Esophagus squamous epithelium (tissue), 5 donors: Measurements from ENCODE around the gene KIAA0408. TPM values are rescaled to one million over a fixed set of nuclear protein-coding genes. Genes with fewer than 3 reads are reported as not detected.

Experiments
- DNase-seq: peaks from one replicate; lab custom pipeline; 2025; lab: John Stamatoyannopoulos, UW
- H3K27ac ChIP-seq, 4 donors: fragments of 200-600 bp; sonication (generic); one replicate each; pipeline ENCODE4 v1.5.1; 2016 to 2019; ENCODE audit warnings: mild to moderate bottlenecking in 1 of 4
- H3K27me3 ChIP-seq, 4 donors: fragments of 200-600 bp; sonication (generic); 1 replicate in 3 of 4; 2 replicates in 1 of 4; pipeline versions ENCODE4 v1.5.1 to v1.6.0; 2017 to 2021; ENCODE audit warnings: antibody characterized with exemption in 1 of 4
- H3K36me3 ChIP-seq, 3 donors: fragments of 200-600 bp; sonication (generic); one replicate each; pipeline ENCODE4 v1.5.1; 2016 to 2019
- H3K4me1 ChIP-seq, 3 donors: fragments of 200-600 bp; sonication (generic); one replicate each; pipeline ENCODE4 v1.5.1; 2017 to 2019
- H3K4me3 ChIP-seq, 4 donors: fragments of 200-600 bp; sonication (generic); 1 replicate in 3 of 4; 2 replicates in 1 of 4; pipeline ENCODE4 v1.5.1; 2016 to 2019; ENCODE audit warnings: mild to moderate bottlenecking in 2 of 4, moderate library complexity in 1 of 4
- H3K9me3 ChIP-seq, 3 donors: fragments of 200-600 bp; sonication (generic); one replicate each; pipeline ENCODE4 v1.5.1; 2016 to 2019
- POLR2A ChIP-seq, 4 donors: fragments of 450-650 bp; IDR thresholded peaks; one replicate each; pipeline ENCODE4 v1.6.1; 2017; ENCODE audit warnings: antibody characterized with exemption in 4 of 4, mild to moderate bottlenecking in 4 of 4, moderate library complexity in 3 of 4
- WGBS, 2 donors: methylation state at CpG; one replicate each; pipeline ENCODE4 v1.1.5; 2018; 5-methylcytosine and 5-hydroxymethylcytosine counted together
- intact Hi-C: fragments of 100-400 bp; cut with DNase I; formaldehyde crosslinking; loops from one replicate; pipeline ENCODE4 v1.15.0; 2022
- total RNA-seq, 4 donors: library from RNA; depleted of rRNA; stranded (reverse); fragments of >200 nt; gene quantifications; one replicate each; pipeline ENCODE4 v1.1.0, GENCODE V29; 2016
- TF ChIP-seq, protein P1 (sequence below), 6 experiments: fragments of 450-650 bp in 4 of 6; fragments of 200-600 bp in 2 of 6; sonication (generic) in 2 of 6; IDR thresholded peaks; one replicate each; pipeline ENCODE4 v1.5.1; 2016 to 2019; ENCODE audit warnings: antibody characterized with exemption in 6 of 6, mild to moderate bottlenecking in 4 of 6, moderate library complexity in 4 of 6
- donor health status: DM: yes; HTN: yes; CAD: no.

KIAA0408 gene
- total RNA-seq, 4 donors from 2014 or later, result 0.34 to 16.4 (median 2.0) TPM

GRCh38 chr6:127464881-127465459, 5.8 kb upstream of the KIAA0408 start:
- H3K4me3 ChIP-seq, result no peak overlapping the region
- no peak for DNase-seq
- WGBS, 2 donors, result 33 to 35% methylated on average over 3 of the region's 3 CpGs
- H3K27ac ChIP-seq, result peak overlapping the region in 3 of 4 donors; percentile 51 to 74 (median 56)
- intact Hi-C loops, result loop anchor here (5.0 kb wide), 1 partner anchor 72 kb away; no protein-coding TSS in a partner anchor
- no peaks in the 10 kb centered on the region for H3K9me3 ChIP-seq
- H3K27me3 ChIP-seq, result no peaks in the 10 kb centered on the region
- no peak for TF ChIP-seq POLR2A (IDR thresholded peaks at IDR 0.05)
- TF ChIP-seq, protein P1, sequence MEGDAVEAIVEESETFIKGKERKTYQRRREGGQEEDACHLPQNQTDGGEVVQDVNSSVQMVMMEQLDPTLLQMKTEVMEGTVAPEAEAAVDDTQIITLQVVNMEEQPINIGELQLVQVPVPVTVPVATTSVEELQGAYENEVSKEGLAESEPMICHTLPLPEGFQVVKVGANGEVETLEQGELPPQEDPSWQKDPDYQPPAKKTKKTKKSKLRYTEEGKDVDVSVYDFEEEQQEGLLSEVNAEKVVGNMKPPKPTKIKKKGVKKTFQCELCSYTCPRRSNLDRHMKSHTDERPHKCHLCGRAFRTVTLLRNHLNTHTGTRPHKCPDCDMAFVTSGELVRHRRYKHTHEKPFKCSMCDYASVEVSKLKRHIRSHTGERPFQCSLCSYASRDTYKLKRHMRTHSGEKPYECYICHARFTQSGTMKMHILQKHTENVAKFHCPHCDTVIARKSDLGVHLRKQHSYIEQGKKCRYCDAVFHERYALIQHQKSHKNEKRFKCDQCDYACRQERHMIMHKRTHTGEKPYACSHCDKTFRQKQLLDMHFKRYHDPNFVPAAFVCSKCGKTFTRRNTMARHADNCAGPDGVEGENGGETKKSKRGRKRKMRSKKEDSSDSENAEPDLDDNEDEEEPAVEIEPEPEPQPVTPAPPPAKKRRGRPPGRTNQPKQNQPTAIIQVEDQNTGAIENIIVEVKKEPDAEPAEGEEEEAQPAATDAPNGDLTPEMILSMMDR (IDR thresholded peaks at IDR 0.05), result peak; percentile 31 to 76 (median 68)
- no peaks in the 10 kb centered on the region for H3K36me3 ChIP-seq
- H3K4me1 ChIP-seq, result peaks cover 0 to 17% (median 0%) of the 10 kb centered on the region in 3 donors

DNA sequence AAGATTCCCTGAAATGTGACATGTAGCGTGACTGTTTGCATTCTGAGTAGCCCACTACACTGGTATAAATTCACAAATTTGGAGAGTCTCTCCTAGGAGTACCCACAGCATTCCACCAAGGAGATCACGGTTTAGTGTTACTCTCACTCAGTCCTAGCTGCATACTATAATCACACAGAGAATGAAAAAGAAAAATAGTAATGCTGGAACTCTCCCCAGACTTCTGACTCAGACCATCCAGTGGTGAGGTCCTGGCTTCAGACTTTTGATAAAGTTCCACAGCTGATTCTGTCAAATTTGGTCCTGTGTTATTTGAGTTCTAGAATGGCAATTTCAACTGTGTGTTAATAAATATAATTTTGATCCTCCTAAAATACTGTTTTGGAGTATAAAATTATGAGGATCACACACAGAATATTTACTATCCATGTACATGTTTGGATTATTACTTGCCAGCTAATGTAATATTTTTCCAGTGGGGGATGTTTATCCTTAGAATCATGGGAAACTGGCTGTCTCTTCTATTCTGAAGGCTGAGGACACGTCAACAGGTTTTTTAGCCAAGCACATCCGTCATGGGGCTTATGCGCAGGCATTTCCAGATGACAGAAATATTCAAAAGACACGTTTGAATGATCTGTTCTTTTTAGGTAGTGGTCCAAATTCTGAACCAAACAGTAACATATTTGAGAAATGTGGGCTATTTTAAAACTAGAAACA, 5.1 kb upstream of the KIAA0408 start:
- intact Hi-C loops, result no loop called here
- no peaks in the 10 kb centered on the region for H3K36me3 ChIP-seq
- no peak overlapping the region for H3K4me3 ChIP-seq
- H3K9me3 ChIP-seq, result no peaks in the 10 kb centered on the region
- peaks cover 0 to 17% (median 0%) of the 10 kb centered on the region in 3 donors for H3K4me1 ChIP-seq
- H3K27ac ChIP-seq, result peak overlapping the region in 3 of 4 donors; percentile 51 to 74 (median 56)
- no peak for DNase-seq
- no peaks in the 10 kb centered on the region for H3K27me3 ChIP-seq
- 37 to 44% methylated on average over 6 of the region's 6 CpGs for WGBS, 2 donors
- TF ChIP-seq, protein P1 (IDR thresholded peaks at IDR 0.05), result no peak
- TF ChIP-seq POLR2A (IDR thresholded peaks at IDR 0.05), result no peak

DNA sequence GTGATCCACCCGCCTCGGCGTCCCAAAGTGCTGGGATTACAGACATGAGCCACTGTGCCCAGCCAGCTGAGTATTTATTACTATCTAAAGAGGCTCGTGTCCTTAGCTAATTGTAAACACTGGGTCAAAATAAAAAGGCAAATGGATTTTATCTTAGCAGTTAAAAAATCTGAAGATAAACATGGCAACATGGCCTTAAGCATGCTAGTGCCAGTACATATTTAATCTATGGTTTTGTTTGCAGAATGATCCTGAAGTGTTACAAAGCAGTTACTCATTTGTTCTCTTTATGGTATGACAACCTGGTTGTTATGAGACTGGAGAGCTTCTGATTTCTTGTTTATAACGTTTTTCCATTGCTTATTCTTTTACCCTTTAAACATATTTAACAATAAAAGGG, 3.9 kb upstream of the KIAA0408 start:
- intact Hi-C loops, result no loop called here
- H3K27ac ChIP-seq, result peak overlapping the region in 3 of 4 donors; percentile 51 to 74 (median 54)
- H3K4me3 ChIP-seq, result no peak overlapping the region
- H3K9me3 ChIP-seq, result no peaks in the 10 kb centered on the region
- WGBS, 2 donors, result 42 to 50% methylated on average over 5 of the region's 5 CpGs
- DNase-seq, result no peak
- H3K4me1 ChIP-seq, result peaks cover 0 to 19% (median 0%) of the 10 kb centered on the region in 3 donors
- no peaks in the 10 kb centered on the region for H3K27me3 ChIP-seq
- TF ChIP-seq POLR2A (IDR thresholded peaks at IDR 0.05), result no peak
- TF ChIP-seq, protein P1 (IDR thresholded peaks at IDR 0.05), result no peak
- no peaks in the 10 kb centered on the region for H3K36me3 ChIP-seq

GRCh38 chr6:127462376-127462775, 3.2 kb upstream of the KIAA0408 start:
- Histone ChIP-seq H3K4me1 (peaks cover 0 to 24% (median 0%) of the 10 kb centered on the region in 3 donors), H3K27me3 (no peaks in the 10 kb centered on the region), H3K4me3 (no peak overlapping the region), H3K36me3 (no peaks in the 10 kb centered on the region), H3K27ac (peak overlapping the region in 2 of 4 donors; percentile 51 to 74), H3K9me3 (no peaks in the 10 kb centered on the region)
- TF ChIP-seq POLR2A (IDR thresholded peaks at IDR 0.05), result no peak
- TF ChIP-seq, protein P1 (IDR thresholded peaks at IDR 0.05), result peak in 1 of 6 experiments; percentile 9
- 74 to 89% methylated on average over 2 of the region's 2 CpGs for WGBS, 2 donors
- intact Hi-C loops, result no loop called here
- no peak for DNase-seq

DNA sequence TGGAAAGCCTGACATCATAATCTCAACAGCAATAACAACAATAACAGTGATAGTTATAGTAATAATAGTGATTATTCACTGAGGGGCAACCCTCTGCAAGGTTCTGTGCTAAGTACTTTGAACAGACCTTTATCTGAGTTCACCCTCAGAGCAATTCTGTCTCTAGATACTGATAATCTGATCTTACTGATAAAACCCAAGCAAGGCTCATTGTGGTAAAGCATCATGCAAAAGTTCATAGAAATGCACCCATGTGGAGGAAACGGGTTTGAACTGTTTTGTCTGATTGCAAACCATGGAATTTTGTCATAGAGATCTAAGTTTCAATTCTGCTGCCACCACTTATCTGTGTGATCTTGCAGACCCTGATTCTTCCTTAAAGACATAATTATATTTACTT, 1.3 kb upstream of the KIAA0408 start:
- Histone ChIP-seq H3K36me3 (no peaks in the 10 kb centered on the region), H3K9me3 (no peaks in the 10 kb centered on the region), H3K27me3 (no peaks in the 10 kb centered on the region), H3K4me1 (peaks cover 0 to 33% (median 0%) of the 10 kb centered on the region in 3 donors), H3K4me3 (no peak overlapping the region), H3K27ac (peak overlapping the region in 2 of 4 donors; percentile 85 to 86)
- WGBS, 2 donors, result 63 to 89% methylated on average over 1 of the region's 1 CpG
- no peak for TF ChIP-seq POLR2A (IDR thresholded peaks at IDR 0.05)
- TF ChIP-seq, protein P1 (IDR thresholded peaks at IDR 0.05), result no peak
- DNase-seq, result no peak
- intact Hi-C loops, result no loop called here
